HL-60 (cell line): ENCODE measurements around the gene NOVA2.

Experiments
- DNase-seq, 2 experiments: peaks; one replicate each; pipeline ENCODE4 v3.0.0-alpha.2; 2010 to 2020; ENCODE audit warnings: low read depth in 1 of 2, low spot score in 1 of 2
- H3K27ac ChIP-seq: fragments of 250-450 bp; sonication (Bioruptor Pico); replicated peaks from 2 replicates; pipeline ENCODE4 v1.5.1; 2020; ENCODE audit warnings: mild to moderate bottlenecking, moderate library complexity
- H3K27me3 ChIP-seq: fragments of 250-450 bp; sonication (Bioruptor Pico); 2 replicates; pipeline ENCODE4 v1.5.1; 2021; ENCODE audit warnings: mild to moderate bottlenecking, moderate library complexity; ENCODE audit not compliant: insufficient read depth, poor library complexity, severe bottlenecking
- H3K4me3 ChIP-seq: replicated peaks from 2 replicates; pipeline ENCODE4 v1.5.1; 2011; ENCODE audit warnings: mild to moderate bottlenecking, control low read depth, low read length; ENCODE audit not compliant: insufficient read depth
- CTCF ChIP-seq: IDR thresholded peaks from one replicate; pipeline ENCODE4 v1.5.1; 2011; ENCODE audit warnings: low read length, control low read depth, inconsistent platforms; ENCODE audit not compliant: insufficient read depth
- GABPA ChIP-seq: IDR thresholded peaks from 2 replicates; pipeline ENCODE4 v1.6.1; 2012; ENCODE audit warnings: low read depth
- POLR2AphosphoS5 ChIP-seq: IDR thresholded peaks from 2 replicates; pipeline ENCODE4 v1.6.1; 2012; ENCODE audit warnings: low read depth
- REST ChIP-seq: IDR thresholded peaks from 2 replicates; pipeline ENCODE4 v1.6.1; 2012; ENCODE audit warnings: low read depth; ENCODE audit not compliant: insufficient replicate concordance
- SPI1 ChIP-seq: IDR thresholded peaks from 2 replicates; pipeline ENCODE4 v1.6.1; 2012; ENCODE audit warnings: low read depth, mild to moderate bottlenecking, borderline replicate concordance

Gene NOVA2

GRCh38 chr19:45931055-45931454, 42.6 kb downstream of the NOVA2 start:
- DNase-seq: no peak
- TF ChIP-seq GABPA (no peak), CTCF (no peak), SPI1 (no peak), REST (no peak), POLR2AphosphoS5 (no peak)
- no peaks in the 10 kb centered on the region for H3K27me3 ChIP-seq
- H3K27ac ChIP-seq: no peak overlapping the region
- H3K4me3 ChIP-seq: no peak overlapping the region

- Histone ChIP-seq H3K27me3 (no peaks in the 10 kb centered on the region), H3K4me3 (no peak overlapping the region), H3K27ac (no peak overlapping the region)
- no peak for DNase-seq
- TF ChIP-seq CTCF (no peak), REST (no peak), POLR2AphosphoS5 (no peak), SPI1 (no peak)
These were observed 44.4 kb downstream of the NOVA2 start for GRCh38 chr19:45929247-45929646.

- no peak for TF ChIP-seq REST
- TF ChIP-seq CTCF: no peak
- no peak for TF ChIP-seq SPI1
- no peak for TF ChIP-seq GABPA
- 0 out of 2 replicates have a peak, but pooled peaks have one; percentile 21 for TF ChIP-seq POLR2AphosphoS5
- Histone ChIP-seq H3K27ac (no peak overlapping the region), H3K27me3 (no peaks in the 10 kb centered on the region), H3K4me3 (no peak overlapping the region)
- peak; percentile 71 to 91 for DNase-seq
These were observed 46.0 kb downstream of the NOVA2 start for GRCh38 chr19:45927565-45928261.
